Fibroblast of skin of left quadriceps (primary cell): Measurements from ENCODE around the gene ZNF165.
"Not testable (repeated sequence)": the region's sequence is repeated elsewhere in the genome, so short reads cannot be mapped to it uniquely, and the experiment has no call there.

Experiments
- DNase-seq, 2 experiments: peaks; one replicate each; pipeline ENCODE4 v3.0.0-alpha.2; 2013; ENCODE audit warnings: low read depth in 2 of 2

ZNF165 gene

GRCh38 chr6:28080381-28080630 is at the start of gene ZNF165:
Gene ZNF165 (plus strand): TSS chr6:28080568. CDS start chr6:28085481, 4,913 bp downstream.
- DNase-seq = not testable (repeated sequence)

GRCh38 chr6:28053584-28053983 is 26.8 kb upstream of the ZNF165 start:
- no peak for DNase-seq

GRCh38 chr6:28060405-28060804 is 20.0 kb upstream of the ZNF165 start:
- no peak for DNase-seq

- DNase-seq = no peak
Measured at GRCh38 chr6:28064272-28064671, 16.1 kb upstream of the ZNF165 start.

GRCh38 chr6:28068067-28068466 is 12.3 kb upstream of the ZNF165 start:
- no peak for DNase-seq

GRCh38 chr6:28070968-28071367 is 9.4 kb upstream of the ZNF165 start:
- DNase-seq = not testable (repeated sequence)

GRCh38 chr6:28078050-28078449 is 2.3 kb upstream of the ZNF165 start:
- no peak for DNase-seq

GRCh38 chr6:28078836-28079235 is 1.5 kb upstream of the ZNF165 start:
- DNase-seq = no peak

- DNase-seq = peak; percentile 93
Measured at GRCh38 chr6:28080631-28081485, 490 bp downstream of the ZNF165 start.

- no peak for DNase-seq
Measured at GRCh38 chr6:28081486-28081751, 1.1 kb downstream of the ZNF165 start.

GRCh38 chr6:28082939-28083338 is 2.6 kb downstream of the ZNF165 start:
- no peak for DNase-seq

- no peak for DNase-seq
Measured at GRCh38 chr6:28089054-28089453, 8.7 kb downstream of the ZNF165 start.

GRCh38 chr6:28090917-28091586 is 10.7 kb downstream of the ZNF165 start:
- DNase-seq = no peak

GRCh38 chr6:28102222-28102621 is 21.9 kb downstream of the ZNF165 start:
- not testable (repeated sequence) for DNase-seq

GRCh38 chr6:28102699-28103098 is 22.3 kb downstream of the ZNF165 start:
- not testable (repeated sequence) for DNase-seq

GRCh38 chr6:28104392-28105244 is 24.2 kb downstream of the ZNF165 start:
- peak; percentile 41 to 44 for DNase-seq

GRCh38 chr6:28105245-28105639 is 24.9 kb downstream of the ZNF165 start:
- DNase-seq = no peak

GRCh38 chr6:28107506-28107905 is 27.1 kb downstream of the ZNF165 start:
- no peak for DNase-seq

- no peak for DNase-seq
Measured at GRCh38 chr6:28111964-28112363, 31.6 kb downstream of the ZNF165 start.

GRCh38 chr6:28115799-28116198 is 35.4 kb downstream of the ZNF165 start:
- no peak for DNase-seq

- no peak for DNase-seq
Measured at GRCh38 chr6:28117386-28118050, 37.1 kb downstream of the ZNF165 start.

- DNase-seq = no peak
Measured at GRCh38 chr6:28118217-28118616, 37.8 kb downstream of the ZNF165 start.
